KOPT-K1 (cell line): ENCODE results near the gene ARL4A.
"Not testable (repeated sequence)": the region's sequence is repeated elsewhere in the genome, so short reads cannot be mapped to it uniquely, and the experiment has no call there.

Experiments
- H3K27ac ChIP-seq: fragments of 200-600 bp; sonication (generic); 2 replicates; pipeline ENCODE4 v1.5.1; 2016; ENCODE audit warnings: antibody characterized with exemption, mild to moderate bottlenecking, low read depth, low read length; ENCODE audit not compliant: poor library complexity, severe bottlenecking
- H3K36me3 ChIP-seq: fragments of 200-600 bp; sonication (generic); 2 replicates; pipeline ENCODE4 v1.5.1; 2017; ENCODE audit warnings: antibody characterized with exemption, mild to moderate bottlenecking, low read length, moderate library complexity; ENCODE audit not compliant: insufficient read depth
- H3K9me3 ChIP-seq: fragments of 200-600 bp; sonication (generic); 2 replicates; pipeline ENCODE4 v1.5.1; 2017; ENCODE audit warnings: antibody characterized with exemption, low read length, mild to moderate bottlenecking; ENCODE audit not compliant: insufficient read depth, poor library complexity, severe bottlenecking

Gene ARL4A

GRCh38 chr7:12686234-12686890 is 1.1 kb upstream of the ARL4A start:
- Histone ChIP-seq H3K9me3 (no peaks in the 10 kb centered on the region), H3K36me3 (no peaks in the 10 kb centered on the region), H3K27ac (peak overlapping the region; percentile 71)

- no peaks in the 10 kb centered on the region for H3K36me3 ChIP-seq
- H3K9me3 ChIP-seq = no peaks in the 10 kb centered on the region
- peak overlapping the region; percentile 71 for H3K27ac ChIP-seq
These were observed 312 bp downstream of the ARL4A start for GRCh38 chr7:12687718-12688171.

GRCh38 chr7:12688485-12689170 is 1.2 kb downstream of the ARL4A start:
- H3K27ac ChIP-seq, H3K9me3 ChIP-seq, H3K36me3 ChIP-seq: not testable (repeated sequence)

- Histone ChIP-seq H3K27ac (no peak overlapping the region), H3K9me3 (no peaks in the 10 kb centered on the region), H3K36me3 (no peaks in the 10 kb centered on the region)
These were observed 2.0 kb downstream of the ARL4A start for GRCh38 chr7:12689451-12689850.

- Histone ChIP-seq H3K27ac (no peak overlapping the region), H3K36me3 (no peaks in the 10 kb centered on the region), H3K9me3 (no peaks in the 10 kb centered on the region)
These were observed 2.8 kb downstream of the ARL4A start for GRCh38 chr7:12690041-12690878.

- H3K9me3 ChIP-seq, H3K27ac ChIP-seq, H3K36me3 ChIP-seq: not testable (repeated sequence)
These were observed 4.0 kb downstream of the ARL4A start for GRCh38 chr7:12691388-12691787.

- H3K36me3 ChIP-seq = no peaks in the 10 kb centered on the region
- no peaks in the 10 kb centered on the region for H3K9me3 ChIP-seq
- no peak overlapping the region for H3K27ac ChIP-seq
These were observed 4.6 kb downstream of the ARL4A start for GRCh38 chr7:12692035-12692434.

GRCh38 chr7:12692479-12693259 is 5.2 kb downstream of the ARL4A start:
- Histone ChIP-seq H3K27ac (no peak overlapping the region), H3K9me3 (no peaks in the 10 kb centered on the region), H3K36me3 (no peaks in the 10 kb centered on the region)

- Histone ChIP-seq H3K27ac (no peak overlapping the region), H3K9me3 (no peaks in the 10 kb centered on the region), H3K36me3 (no peaks in the 10 kb centered on the region)
These were observed 7.4 kb downstream of the ARL4A start for GRCh38 chr7:12694817-12695216.

GRCh38 chr7:12695965-12696364 is 8.5 kb downstream of the ARL4A start:
- Histone ChIP-seq H3K27ac (no peak overlapping the region), H3K9me3 (no peaks in the 10 kb centered on the region), H3K36me3 (no peaks in the 10 kb centered on the region)

GRCh38 chr7:12699299-12699698 is 11.9 kb downstream of the ARL4A start:
- no peaks in the 10 kb centered on the region for H3K36me3 ChIP-seq
- no peaks in the 10 kb centered on the region for H3K9me3 ChIP-seq
- H3K27ac ChIP-seq = no peak overlapping the region

- H3K9me3 ChIP-seq = no peaks in the 10 kb centered on the region
- H3K36me3 ChIP-seq = no peaks in the 10 kb centered on the region
- H3K27ac ChIP-seq = no peak overlapping the region
These were observed 14.0 kb downstream of the ARL4A start for GRCh38 chr7:12701433-12701832.

GRCh38 chr7:12703881-12704280 is 16.4 kb downstream of the ARL4A start:
- H3K27ac ChIP-seq = no peak overlapping the region
- no peaks in the 10 kb centered on the region for H3K36me3 ChIP-seq
- no peaks in the 10 kb centered on the region for H3K9me3 ChIP-seq

- Histone ChIP-seq H3K27ac (no peak overlapping the region), H3K36me3 (no peaks in the 10 kb centered on the region), H3K9me3 (no peaks in the 10 kb centered on the region)
These were observed 18.4 kb downstream of the ARL4A start for GRCh38 chr7:12705878-12706277.
